HG03457 (cell line): ENCODE data around the gene TMEM143.
"Not testable (repeated sequence)": the region's sequence is repeated elsewhere in the genome, so short reads cannot be mapped to it uniquely, and the experiment has no call there.

Experiments used
- ATAC-seq: cut with Tn5 transposase; IDR thresholded peaks from one replicate; pipeline ENCODE4 v1.9.1; 2021; ENCODE audit warnings: moderate number of reproducible peaks; ENCODE audit not compliant: unreplicated experiment

The TMEM143 gene

GRCh38 chr19:48363810-48364597, at the start of gene TMEM143, which contains the start of gene SYNGR4:
Gene TMEM143 (minus strand): TSS chr19:48363940. CDS start chr19:48363920, 20 bp downstream.
Gene SYNGR4 (plus strand): TSS chr19:48364367. CDS start chr19:48365843, 1,476 bp downstream.
- ATAC-seq, result peak; percentile 67

GRCh38 chr19:48405850-48406249, 42.1 kb upstream of the TMEM143 start:
- no peak for ATAC-seq

GRCh38 chr19:48405010-48405659, 41.4 kb upstream of the TMEM143 start:
- no peak for ATAC-seq

GRCh38 chr19:48403606-48404005, 39.9 kb upstream of the TMEM143 start:
- no peak for ATAC-seq

GRCh38 chr19:48401287-48401686, 37.5 kb upstream of the TMEM143 start:
- ATAC-seq, result no peak

- no peak for ATAC-seq
These were observed 36.4 kb upstream of the TMEM143 start for GRCh38 chr19:48400018-48400742.

- ATAC-seq, result no peak
These were observed 34.9 kb upstream of the TMEM143 start for GRCh38 chr19:48398375-48399235.

- no peak for ATAC-seq
These were observed 34.3 kb upstream of the TMEM143 start for GRCh38 chr19:48398102-48398374.

- no peak for ATAC-seq
These were observed 33.7 kb upstream of the TMEM143 start for GRCh38 chr19:48397263-48398101.

GRCh38 chr19:48396824-48397176, 33.1 kb upstream of the TMEM143 start:
- no peak for ATAC-seq

- ATAC-seq, result no peak
These were observed 32.5 kb upstream of the TMEM143 start for GRCh38 chr19:48396016-48396823.

- no peak for ATAC-seq
These were observed 31.8 kb upstream of the TMEM143 start for GRCh38 chr19:48395499-48395898.

GRCh38 chr19:48395170-48395455, 31.4 kb upstream of the TMEM143 start:
- no peak for ATAC-seq

- no peak for ATAC-seq
These were observed 30.8 kb upstream of the TMEM143 start for GRCh38 chr19:48394331-48395169.

GRCh38 chr19:48393559-48394330, 30.0 kb upstream of the TMEM143 start, which contains the start of gene GRIN2D:
Gene GRIN2D (plus strand): TSS chr19:48393668. CDS start chr19:48398393, 4,725 bp downstream.
- no peak for ATAC-seq

GRCh38 chr19:48392860-48393558, 29.3 kb upstream of the TMEM143 start:
- ATAC-seq, result no peak

- not testable (repeated sequence) for ATAC-seq
These were observed 28.2 kb upstream of the TMEM143 start for GRCh38 chr19:48392006-48392344.
